ENCODE results near the gene DXO. TPM values are rescaled to one million over a fixed set of nuclear protein-coding genes. Genes with fewer than 3 reads are reported as not detected.

The DXO gene
- total and polyA plus RNA-seq, 2 of the 4 experiments (the other 2 are of a cell fraction), result 9.3 to 21.4 TPM

DNA sequence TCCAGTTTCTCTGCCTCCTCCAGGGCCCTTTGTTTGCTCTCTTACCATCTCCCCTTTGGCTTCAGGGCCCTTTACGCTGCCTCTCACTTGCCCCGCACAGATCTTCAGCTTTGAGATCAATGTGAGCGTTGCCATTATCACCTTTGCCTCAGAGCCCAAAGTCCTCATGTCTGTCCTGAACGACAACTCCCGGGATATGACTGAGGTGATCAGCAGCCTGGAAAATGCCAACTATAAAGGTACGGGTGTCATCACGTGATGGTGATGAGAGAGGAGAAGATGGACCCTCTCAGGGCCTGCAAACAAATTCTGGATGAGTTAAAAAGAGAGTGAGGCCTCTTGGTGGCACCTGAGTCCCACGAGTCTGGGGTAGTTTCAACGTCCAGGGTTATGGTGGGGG, 36.1 kb downstream of the DXO start:
- H3K4me1 ChIP-seq (ENCODE audit: control insufficient read depth, insufficient read depth, low read length), result peaks cover 4% of the 10 kb centered on the region
- no peak overlapping the region for H4K5ac ChIP-seq (ENCODE audit: low read depth, low read length)
- no peak overlapping the region for H3K23ac ChIP-seq (ENCODE audit: low read depth, low read length)
- no peak overlapping the region for H2AK5ac ChIP-seq (ENCODE audit: low read depth, low read length)
- DNase-seq (no peak), ATAC-seq (ENCODE audit: low read depth) (no peak)
- intact Hi-C loops (cut with micrococcal nuclease), result no loop called here
- no peak overlapping the region for H3K9ac ChIP-seq (ENCODE audit: low read depth, low read length)
- no peaks in the 10 kb centered on the region for H4K20me1 ChIP-seq (ENCODE audit: insufficient read depth, low read length)
- BruUV-seq (replicated peaks), result no TSS peak
- no peaks in the 10 kb centered on the region for H3K36me3 ChIP-seq (ENCODE audit: control insufficient read depth, insufficient read depth, low read length)
- no peak overlapping the region for H2AFZ ChIP-seq (replicated peaks; ENCODE audit: low read length, poor library complexity)
- H2BK5ac ChIP-seq (ENCODE audit: low read depth, low read length, poor library complexity, severe bottlenecking), result no peak overlapping the region
- no peak overlapping the region for H3K56ac ChIP-seq (ENCODE audit: extremely low read depth, insufficient read depth, low read length)
- H3K4me2 ChIP-seq (ENCODE audit: low read depth, low read length), result no peak overlapping the region
- in situ Hi-C loops (cut with MboI; ENCODE audit: low sequenced_read_pairs), result no loop called here
- peaks cover 8% of the 10 kb centered on the region for H3K27me3 ChIP-seq (ENCODE audit: control insufficient read depth, insufficient read depth, low read length)
- H3K27ac ChIP-seq (ENCODE audit: insufficient read depth, low read length), result no peak overlapping the region
- H3K14ac ChIP-seq (replicated peaks; ENCODE audit: low read depth, low read length), result no peak overlapping the region
- no peak overlapping the region for H4K8ac ChIP-seq (ENCODE audit: low read depth in 2 of 2, low read length in 2 of 2)
- H3K9me1 ChIP-seq (ENCODE audit: insufficient read depth, low read length), result no peaks in the 10 kb centered on the region
- H2BK120ac ChIP-seq (ENCODE audit: low read depth, low read length), result no peak overlapping the region
- H2BK15ac ChIP-seq (ENCODE audit: low read depth, low read length), result no peak overlapping the region
- 82% methylated on average over 4 of the region's 9 CpGs; no CpG with 5 or more reads in 1 of the 2 experiments for WGBS, 2 experiments (ENCODE audit: extremely low coverage in 2 of 2, insufficient read length in 1 of 2)
- no peak overlapping the region for H2BK20ac ChIP-seq (ENCODE audit: low read depth, low read length)
- POLR2A ChIA-PET (ENCODE audit: unreplicated experiment), result no interaction called here
- CTCF ChIA-PET, result no interaction called here
- dilution Hi-C loops (cut with HindIII; ENCODE audit: low sequenced_read_pairs, unreplicated experiment), result no loop called here
- no peaks in the 10 kb centered on the region for H3K9me3 ChIP-seq (ENCODE audit: control insufficient read depth, insufficient read depth, low read length)
- no peaks in the 10 kb centered on the region for H3K79me1 ChIP-seq (ENCODE audit: low read depth in 1 of 2, low read length in 2 of 2)
- H3K4me3 ChIP-seq (ENCODE audit: insufficient read depth, low read depth, low read length), result no peak overlapping the region
- no peak overlapping the region for H4K91ac ChIP-seq (ENCODE audit: insufficient read depth, low read depth, low read length)
- no peak overlapping the region for H3K18ac ChIP-seq (ENCODE audit: low read depth, low read length)
- H2AK9ac ChIP-seq (replicated peaks; ENCODE audit: low read depth, low read length, poor library complexity), result no peak overlapping the region
- no peak overlapping the region for H3K4ac ChIP-seq (ENCODE audit: low read depth, low read length)
- TF ChIP-seq POLR2A (IDR thresholded peaks at IDR 0.05; ENCODE audit: low read depth, low read length), result no peak
- no peak for TF ChIP-seq SMC3 (IDR thresholded peaks at IDR 0.05; ENCODE audit: low read depth, low read length)
- TF ChIP-seq CHD1 (IDR thresholded peaks at IDR 0.05; ENCODE audit: low read depth, low read length), result no peak
- TF ChIP-seq, protein P1, sequence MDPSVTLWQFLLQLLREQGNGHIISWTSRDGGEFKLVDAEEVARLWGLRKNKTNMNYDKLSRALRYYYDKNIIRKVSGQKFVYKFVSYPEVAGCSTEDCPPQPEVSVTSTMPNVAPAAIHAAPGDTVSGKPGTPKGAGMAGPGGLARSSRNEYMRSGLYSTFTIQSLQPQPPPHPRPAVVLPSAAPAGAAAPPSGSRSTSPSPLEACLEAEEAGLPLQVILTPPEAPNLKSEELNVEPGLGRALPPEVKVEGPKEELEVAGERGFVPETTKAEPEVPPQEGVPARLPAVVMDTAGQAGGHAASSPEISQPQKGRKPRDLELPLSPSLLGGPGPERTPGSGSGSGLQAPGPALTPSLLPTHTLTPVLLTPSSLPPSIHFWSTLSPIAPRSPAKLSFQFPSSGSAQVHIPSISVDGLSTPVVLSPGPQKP (IDR thresholded peaks at IDR 0.05; ENCODE audit: borderline replicate concordance, low read depth, low read length), result no peak
- TF ChIP-seq RFX5 (IDR thresholded peaks at IDR 0.05; ENCODE audit: low read depth, low read length), result no peak
- TF ChIP-seq, protein P2, sequence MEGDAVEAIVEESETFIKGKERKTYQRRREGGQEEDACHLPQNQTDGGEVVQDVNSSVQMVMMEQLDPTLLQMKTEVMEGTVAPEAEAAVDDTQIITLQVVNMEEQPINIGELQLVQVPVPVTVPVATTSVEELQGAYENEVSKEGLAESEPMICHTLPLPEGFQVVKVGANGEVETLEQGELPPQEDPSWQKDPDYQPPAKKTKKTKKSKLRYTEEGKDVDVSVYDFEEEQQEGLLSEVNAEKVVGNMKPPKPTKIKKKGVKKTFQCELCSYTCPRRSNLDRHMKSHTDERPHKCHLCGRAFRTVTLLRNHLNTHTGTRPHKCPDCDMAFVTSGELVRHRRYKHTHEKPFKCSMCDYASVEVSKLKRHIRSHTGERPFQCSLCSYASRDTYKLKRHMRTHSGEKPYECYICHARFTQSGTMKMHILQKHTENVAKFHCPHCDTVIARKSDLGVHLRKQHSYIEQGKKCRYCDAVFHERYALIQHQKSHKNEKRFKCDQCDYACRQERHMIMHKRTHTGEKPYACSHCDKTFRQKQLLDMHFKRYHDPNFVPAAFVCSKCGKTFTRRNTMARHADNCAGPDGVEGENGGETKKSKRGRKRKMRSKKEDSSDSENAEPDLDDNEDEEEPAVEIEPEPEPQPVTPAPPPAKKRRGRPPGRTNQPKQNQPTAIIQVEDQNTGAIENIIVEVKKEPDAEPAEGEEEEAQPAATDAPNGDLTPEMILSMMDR (conservative IDR thresholded peaks at IDR 0.05; ENCODE audit: low read depth, low read length), result no peak
- no peak for TF ChIP-seq BHLHE40 (IDR thresholded peaks at IDR 0.05; ENCODE audit: low read depth, low read length)
- TF ChIP-seq RCOR1 (IDR thresholded peaks at IDR 0.05; ENCODE audit: insufficient replicate concordance, low read length), result no peak
- TF ChIP-seq RAD21 (IDR thresholded peaks at IDR 0.05; ENCODE audit: low read length), result no peak
- TF ChIP-seq CEBPB (IDR thresholded peaks at IDR 0.05; ENCODE audit: low read depth, low read length), result no peak
- no peak for TF ChIP-seq FOS (IDR thresholded peaks at IDR 0.05; ENCODE audit: low read depth, low read length)
- TF ChIP-seq, protein P3, sequence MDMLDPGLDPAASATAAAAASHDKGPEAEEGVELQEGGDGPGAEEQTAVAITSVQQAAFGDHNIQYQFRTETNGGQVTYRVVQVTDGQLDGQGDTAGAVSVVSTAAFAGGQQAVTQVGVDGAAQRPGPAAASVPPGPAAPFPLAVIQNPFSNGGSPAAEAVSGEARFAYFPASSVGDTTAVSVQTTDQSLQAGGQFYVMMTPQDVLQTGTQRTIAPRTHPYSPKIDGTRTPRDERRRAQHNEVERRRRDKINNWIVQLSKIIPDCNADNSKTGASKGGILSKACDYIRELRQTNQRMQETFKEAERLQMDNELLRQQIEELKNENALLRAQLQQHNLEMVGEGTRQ (IDR thresholded peaks at IDR 0.05; ENCODE audit: low read depth, low read length), result no peak
- TF ChIP-seq MAFK (IDR thresholded peaks at IDR 0.05; ENCODE audit: low read depth, low read length), result no peak
